GM12878 (cell line): ENCODE measurements around the gene MEF2C. TPM values are rescaled to one million over a fixed set of nuclear protein-coding genes. Genes with fewer than 3 reads are reported as not detected.

ENCODE experiments used
- ATAC-seq: fragments of 200-7000 bp; cut with Tn5 transposase; 3 replicates; pipeline ENCODE4 v1.9.1; 2020; ENCODE audit warnings: mild to moderate bottlenecking, moderate library complexity
- BruUV-seq: library from RNA; stranded (reverse); fragments of 400-500 nt; replicated peaks from 2 replicates; lab custom pipeline; 2021; lab: Mats Ljungman, UMichigan
- CTCF ChIA-PET: fragments of 300-600 bp; sonication (Branson Sonifier 250); formaldehyde crosslinking; extraction: SDS; loops from one replicate; lab custom pipeline; 2021; ENCODE audit warnings: inconsistent platforms; lab: Yijun Ruan, JAX
- POLR2A ChIA-PET: fragments of 350-600 bp; formaldehyde crosslinking; extraction: SDS; loops from one replicate; lab custom pipeline; 2021; ENCODE audit warnings: inconsistent platforms; lab: Charles Lee
- RAD21 ChIA-PET: fragments of 300-600 bp; sonication (Branson Sonifier 250); formaldehyde crosslinking; loops from one replicate; lab custom pipeline; 2023; ENCODE audit warnings: antibody characterized with exemption; ENCODE audit not compliant: unreplicated experiment; lab: Charles Lee
- SMC1A ChIA-PET: fragments of 300-600 bp; sonication (Branson Sonifier 250); formaldehyde crosslinking; loops from one replicate; lab custom pipeline; 2023; ENCODE audit not compliant: unreplicated experiment, uncharacterized antibody; lab: Charles Lee
- DNase-seq: peaks from one replicate; pipeline ENCODE4 v3.0.0-alpha.2; 2011; ENCODE audit warnings: low read depth, low spot score
- FAIRE-seq: peaks from 3 replicates; lab custom pipeline; 2011; peaks lifted over from hg19 to GRCh38; lab: Jason Lieb, UNC
- H2AFZ ChIP-seq: 2 replicates; pipeline ENCODE4 v1.6.0; 2011; ENCODE audit warnings: low read depth, low read length, control low read depth; ENCODE audit not compliant: control insufficient read depth
- H3K27ac ChIP-seq: 2 replicates; pipeline ENCODE4 v1.5.1; 2011; ENCODE audit warnings: control low read depth; ENCODE audit not compliant: control insufficient read depth, insufficient read depth
- H3K27me3 ChIP-seq, 2 experiments: replicated peaks in 1 of 2; 2 replicates each; pipeline versions ENCODE4 v1.6.0 to v1.6.1; 2011; ENCODE audit warnings: low read length in 1 of 2; ENCODE audit not compliant: control insufficient read depth in 2 of 2, insufficient read depth in 2 of 2
- H3K36me3 ChIP-seq, 2 experiments: 2 replicates each; pipeline ENCODE4 v1.5.1; 2011; ENCODE audit warnings: low read length in 1 of 2; ENCODE audit not compliant: control insufficient read depth in 2 of 2, insufficient read depth in 2 of 2
- H3K4me1 ChIP-seq: 2 replicates; pipeline ENCODE4 v1.6.1; 2011; ENCODE audit warnings: mild to moderate bottlenecking, low read length, moderate library complexity, mixed read lengths; ENCODE audit not compliant: control insufficient read depth, insufficient read depth
- H3K4me2 ChIP-seq: 2 replicates; pipeline ENCODE4 v1.6.0; 2011; ENCODE audit warnings: control low read depth; ENCODE audit not compliant: control insufficient read depth, insufficient read depth
- H3K4me3 ChIP-seq: fragments of 200-600 bp; sonication (generic); 2 replicates; pipeline ENCODE4 v1.5.1; 2016
- H3K79me2 ChIP-seq: 2 replicates; pipeline ENCODE4 v1.6.0; 2011; ENCODE audit warnings: low read length; ENCODE audit not compliant: control insufficient read depth, insufficient read depth
- H3K9ac ChIP-seq: 2 replicates; pipeline ENCODE4 v1.8.0; 2011; ENCODE audit warnings: low read length, control low read depth, mixed read lengths; ENCODE audit not compliant: control insufficient read depth, insufficient read depth
- H3K9me3 ChIP-seq: replicated peaks from 3 replicates; pipeline ENCODE4 v1.5.1; 2011; ENCODE audit warnings: mild to moderate bottlenecking, low read length; ENCODE audit not compliant: control insufficient read depth, insufficient read depth
- H4K20me1 ChIP-seq: 2 replicates; pipeline ENCODE4 v1.6.0; 2011; ENCODE audit not compliant: control insufficient read depth, insufficient read depth
- DPF2 ChIP-seq: fragments of 450-650 bp; IDR thresholded peaks from 2 replicates; pipeline ENCODE4 v1.6.1; 2017; ENCODE audit warnings: mild to moderate bottlenecking
- HDAC6 ChIP-seq: fragments of 200-600 bp; sonication (generic); IDR thresholded peaks from one replicate; pipeline ENCODE4 v1.8.0; 2017; ENCODE audit warnings: antibody characterized with exemption; ENCODE audit not compliant: unreplicated experiment
- MXI1 ChIP-seq: fragments of 150-350 bp; IDR thresholded peaks from 2 replicates; pipeline ENCODE4 v1.6.1; 2011; ENCODE audit warnings: low read depth, mild to moderate bottlenecking, inconsistent platforms, low read length, improper control_type of control experiment
- PML ChIP-seq: IDR thresholded peaks from 2 replicates; pipeline ENCODE4 v1.6.1; 2012; ENCODE audit warnings: low read length, inconsistent platforms
- POLR2A ChIP-seq: IDR thresholded peaks from 2 replicates; pipeline ENCODE4 v1.6.1; 2011; ENCODE audit warnings: low read depth, mild to moderate bottlenecking, low read length
- RAD51 ChIP-seq: fragments of 450-650 bp; IDR thresholded peaks from 2 replicates; pipeline ENCODE4 v1.6.1; 2016; ENCODE audit warnings: moderate library complexity, mild to moderate bottlenecking, inconsistent platforms
- RBBP5 ChIP-seq: fragments of 200-600 bp; sonication (generic); conservative IDR thresholded peaks from 2 replicates; pipeline ENCODE4 v1.6.1; 2016
- RCOR1 ChIP-seq: conservative IDR thresholded peaks from 2 replicates; pipeline ENCODE4 v1.6.1; 2012; ENCODE audit warnings: low read depth, low read length, improper control_type of control experiment
- RUNX3 ChIP-seq: IDR thresholded peaks from 2 replicates; pipeline ENCODE4 v1.6.1; 2012; ENCODE audit warnings: low read length, inconsistent platforms
- SIN3A ChIP-seq: IDR thresholded peaks from 2 replicates; pipeline ENCODE4 v1.6.1; 2012; ENCODE audit warnings: low read depth, low read length, improper control_type of control experiment
- YBX1 ChIP-seq: fragments of 450-650 bp; IDR thresholded peaks from 2 replicates; pipeline ENCODE4 v1.6.1; 2016; ENCODE audit warnings: antibody characterized with exemption
- WGBS: methylation state at CpG from one replicate; pipeline ENCODE4 v1.1.6; 2016; ENCODE audit warnings: low lambda C conversion rate; ENCODE audit not compliant: insufficient replicate concordance, insufficient coverage; ENCODE audit errors: missing lambda C conversion rate; 5-methylcytosine and 5-hydroxymethylcytosine counted together
- in situ Hi-C: fragments of 300-500 bp; cut with MboI; formaldehyde crosslinking; loops from 9 replicates; pipeline ENCODE4 v1.14.3; 2018; ENCODE audit warnings: mixed read lengths
- intact Hi-C: fragments of 100-400 bp; cut with micrococcal nuclease; formaldehyde crosslinking; loops from one replicate; pipeline ENCODE4 v1.14.2; 2022; ENCODE audit not compliant: unreplicated experiment
- polyA plus RNA-seq, 11 experiments: library from polyadenylated mRNA; depleted of rRNA in 4 of 11; unstranded in 6 of 11; stranded (reverse) in 5 of 11; fragments of >200 nt; fragmentation: Nextera tagmentation in 4 of 11; fragmentation: Illumina TruSeq in 1 of 11; extraction: Ambion mirVana in 4 of 11; extraction: Trizol in 1 of 11; gene quantifications; 1 replicate in 1 of 11; 2 replicates in 10 of 11; pipeline versions ENCODE4 v1.2.1 to v1.2.3, GENCODE V29; 2011 to 2016; ENCODE audit warnings: inconsistent platforms in 2 of 11, missing spikeins in 2 of 11, low read depth in 1 of 11
- total RNA-seq, 4 experiments: library from RNA; depleted of rRNA in 3 of 4; stranded (reverse); fragments of >200 nt in 3 of 4; fragmentation: Illumina TruSeq in 1 of 4; extraction: Trizol in 1 of 4; gene quantifications; 2 replicates each; pipeline versions ENCODE4 v1.2.1 to v1.2.3, GENCODE V29; 2013 to 2021
- TF ChIP-seq, protein P1 (sequence below): IDR thresholded peaks from 2 replicates; pipeline ENCODE4 v1.6.1; 2011; ENCODE audit warnings: mild to moderate bottlenecking, low read depth, low read length, moderate library complexity; ENCODE audit not compliant: insufficient replicate concordance
- TF ChIP-seq, protein P2 (sequence below): fragments of 450-650 bp; IDR thresholded peaks from 2 replicates; pipeline ENCODE4 v1.6.1; 2016; ENCODE audit warnings: mild to moderate bottlenecking, moderate library complexity, borderline replicate concordance
- TF ChIP-seq, protein P3 (sequence below): fragments of 450-650 bp; IDR thresholded peaks from 2 replicates; pipeline ENCODE4 v1.6.1; 2017; ENCODE audit warnings: low read depth, mild to moderate bottlenecking, moderate library complexity

Gene MEF2C
- total and polyA plus RNA-seq, 10 of the 15 experiments (the other 5 are each of a cell fraction or from before 2014, with no cell fraction given) = 104 to 225 (median 180) TPM

DNA sequence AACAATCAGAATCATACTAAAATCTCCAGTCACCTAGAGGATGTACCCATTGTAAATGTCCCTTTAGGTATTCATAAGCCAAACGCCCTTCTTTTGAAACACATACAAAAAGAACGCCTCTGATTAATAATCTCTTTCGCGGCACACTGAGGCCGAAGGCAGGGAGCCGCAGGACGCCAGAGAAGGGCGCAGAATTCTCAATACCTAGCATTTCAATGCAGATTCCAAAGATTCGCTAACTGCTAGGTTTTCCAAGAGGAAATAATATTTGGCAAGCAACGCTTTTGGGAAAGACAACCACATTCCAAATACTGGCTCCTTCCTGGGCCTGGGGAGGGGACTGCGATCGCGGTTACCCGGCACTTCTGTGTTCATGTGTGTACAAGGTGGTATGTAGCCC lies 203.3 kb downstream of the MEF2C start:
- Histone ChIP-seq H3K9ac (no peak overlapping the region), H3K27ac (no peak overlapping the region), H4K20me1 (peaks cover under 1% of the 10 kb centered on the region; the same call in 1 of the 2 replicates), H3K4me1 (no peaks in the 10 kb centered on the region; the same call in 1 of the 2 replicates), H3K4me2 (no peak overlapping the region)
- no peak for FAIRE-seq
- in situ Hi-C loops = loop anchor here (10.0 kb wide), 2 partner anchors 415 to 1265 kb away; partner anchors contain the start of genes CCNH and TMEM161B
- ChIA-PET RAD21 (interaction anchor here (0.6 to 2.1 kb wide), 7 partner anchors 12 to 901 kb away, joined by 3 to 9 read pairs (median 3); no protein-coding TSS in a partner anchor), SMC1A (interaction anchor here (1.0 to 3.3 kb wide), 2 partner anchors 11 to 13 kb away, joined by 3 to 18 read pairs; no protein-coding TSS in a partner anchor)
- BruUV-seq = no TSS peak
- 75% methylated on average over 14 of the region's 14 CpGs for WGBS
- TF ChIP-seq HDAC6 = no peak
- TF ChIP-seq, protein P1, sequence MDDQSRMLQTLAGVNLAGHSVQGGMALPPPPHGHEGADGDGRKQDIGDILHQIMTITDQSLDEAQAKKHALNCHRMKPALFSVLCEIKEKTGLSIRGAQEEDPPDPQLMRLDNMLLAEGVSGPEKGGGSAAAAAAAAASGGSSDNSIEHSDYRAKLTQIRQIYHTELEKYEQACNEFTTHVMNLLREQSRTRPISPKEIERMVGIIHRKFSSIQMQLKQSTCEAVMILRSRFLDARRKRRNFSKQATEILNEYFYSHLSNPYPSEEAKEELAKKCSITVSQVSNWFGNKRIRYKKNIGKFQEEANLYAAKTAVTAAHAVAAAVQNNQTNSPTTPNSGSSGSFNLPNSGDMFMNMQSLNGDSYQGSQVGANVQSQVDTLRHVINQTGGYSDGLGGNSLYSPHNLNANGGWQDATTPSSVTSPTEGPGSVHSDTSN = no peak
- TF ChIP-seq PML = no peak
- TF ChIP-seq POLR2A = no peak
- TF ChIP-seq, protein P2, sequence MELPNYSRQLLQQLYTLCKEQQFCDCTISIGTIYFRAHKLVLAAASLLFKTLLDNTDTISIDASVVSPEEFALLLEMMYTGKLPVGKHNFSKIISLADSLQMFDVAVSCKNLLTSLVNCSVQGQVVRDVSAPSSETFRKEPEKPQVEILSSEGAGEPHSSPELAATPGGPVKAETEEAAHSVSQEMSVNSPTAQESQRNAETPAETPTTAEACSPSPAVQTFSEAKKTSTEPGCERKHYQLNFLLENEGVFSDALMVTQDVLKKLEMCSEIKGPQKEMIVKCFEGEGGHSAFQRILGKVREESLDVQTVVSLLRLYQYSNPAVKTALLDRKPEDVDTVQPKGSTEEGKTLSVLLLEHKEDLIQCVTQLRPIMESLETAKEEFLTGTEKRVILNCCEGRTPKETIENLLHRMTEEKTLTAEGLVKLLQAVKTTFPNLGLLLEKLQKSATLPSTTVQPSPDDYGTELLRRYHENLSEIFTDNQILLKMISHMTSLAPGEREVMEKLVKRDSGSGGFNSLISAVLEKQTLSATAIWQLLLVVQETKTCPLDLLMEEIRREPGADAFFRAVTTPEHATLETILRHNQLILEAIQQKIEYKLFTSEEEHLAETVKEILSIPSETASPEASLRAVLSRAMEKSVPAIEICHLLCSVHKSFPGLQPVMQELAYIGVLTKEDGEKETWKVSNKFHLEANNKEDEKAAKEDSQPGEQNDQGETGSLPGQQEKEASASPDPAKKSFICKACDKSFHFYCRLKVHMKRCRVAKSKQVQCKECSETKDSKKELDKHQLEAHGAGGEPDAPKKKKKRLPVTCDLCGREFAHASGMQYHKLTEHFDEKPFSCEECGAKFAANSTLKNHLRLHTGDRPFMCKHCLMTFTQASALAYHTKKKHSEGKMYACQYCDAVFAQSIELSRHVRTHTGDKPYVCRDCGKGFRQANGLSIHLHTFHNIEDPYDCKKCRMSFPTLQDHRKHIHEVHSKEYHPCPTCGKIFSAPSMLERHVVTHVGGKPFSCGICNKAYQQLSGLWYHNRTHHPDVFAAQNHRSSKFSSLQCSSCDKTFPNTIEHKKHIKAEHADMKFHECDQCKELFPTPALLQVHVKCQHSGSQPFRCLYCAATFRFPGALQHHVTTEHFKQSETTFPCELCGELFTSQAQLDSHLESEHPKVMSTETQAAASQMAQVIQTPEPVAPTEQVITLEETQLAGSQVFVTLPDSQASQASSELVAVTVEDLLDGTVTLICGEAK = no peak
- TF ChIP-seq MXI1 = no peak
- no peak for TF ChIP-seq DPF2
- TF ChIP-seq RBBP5 = no peak
- TF ChIP-seq YBX1 = no peak
- no peak for TF ChIP-seq RUNX3
- no peak for TF ChIP-seq RCOR1
- no peak for TF ChIP-seq RAD51
- TF ChIP-seq SIN3A = no peak
- TF ChIP-seq, protein P3, sequence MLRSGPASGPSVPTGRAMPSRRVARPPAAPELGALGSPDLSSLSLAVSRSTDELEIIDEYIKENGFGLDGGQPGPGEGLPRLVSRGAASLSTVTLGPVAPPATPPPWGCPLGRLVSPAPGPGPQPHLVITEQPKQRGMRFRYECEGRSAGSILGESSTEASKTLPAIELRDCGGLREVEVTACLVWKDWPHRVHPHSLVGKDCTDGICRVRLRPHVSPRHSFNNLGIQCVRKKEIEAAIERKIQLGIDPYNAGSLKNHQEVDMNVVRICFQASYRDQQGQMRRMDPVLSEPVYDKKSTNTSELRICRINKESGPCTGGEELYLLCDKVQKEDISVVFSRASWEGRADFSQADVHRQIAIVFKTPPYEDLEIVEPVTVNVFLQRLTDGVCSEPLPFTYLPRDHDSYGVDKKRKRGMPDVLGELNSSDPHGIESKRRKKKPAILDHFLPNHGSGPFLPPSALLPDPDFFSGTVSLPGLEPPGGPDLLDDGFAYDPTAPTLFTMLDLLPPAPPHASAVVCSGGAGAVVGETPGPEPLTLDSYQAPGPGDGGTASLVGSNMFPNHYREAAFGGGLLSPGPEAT = no peak
- TF ChIP-seq, all 136 proteins: peak for 0
- Histone ChIP-seq H3K9me3 (no peaks in the 10 kb centered on the region), H3K4me3 (no peak overlapping the region), H3K79me2 (no peaks in the 10 kb centered on the region), H3K27me3 (peaks cover 17 to 29% of the 10 kb centered on the region in 2 experiments), H2AFZ (no peak overlapping the region), H3K36me3 (no peaks in the 10 kb centered on the region)
- ChIA-PET CTCF (interaction anchor here (0.7 to 3.4 kb wide), 13 partner anchors 12 to 901 kb away, joined by 3 to 28 read pairs (median 4); no protein-coding TSS in a partner anchor), POLR2A (interaction anchor here (0.6 kb wide), 1 partner anchor 1324 kb away, joined by 4 read pairs; no protein-coding TSS in a partner anchor)
- DNase-seq (no peak), ATAC-seq (no peak)
- intact Hi-C loops = loop anchor here (1.0 to 10.0 kb wide), 4 partner anchors 175 to 898 kb away; partner anchors contain the start of gene TMEM161B
